ENCODE measurements around the gene AQP1.

The AQP1 gene

GRCh38 chr7:30881448-30881847 lies 30.2 kb upstream of the AQP1 start:
- in situ Hi-C loops (cut with MboI; ENCODE audit: low sequenced_read_pairs) = no loop called here

- in situ Hi-C loops (cut with MboI; ENCODE audit: low sequenced_read_pairs) = no loop called here
Measured at GRCh38 chr7:30884881-30885280, 26.8 kb upstream of the AQP1 start.

- in situ Hi-C loops (cut with MboI; ENCODE audit: low sequenced_read_pairs) = no loop called here
Measured at GRCh38 chr7:30886608-30887011, 25.0 kb upstream of the AQP1 start.

- in situ Hi-C loops (cut with MboI; ENCODE audit: low sequenced_read_pairs) = no loop called here
Measured at GRCh38 chr7:30887464-30887872, 24.2 kb upstream of the AQP1 start.

- in situ Hi-C loops (cut with MboI; ENCODE audit: low sequenced_read_pairs) = no loop called here
Measured at GRCh38 chr7:30888747-30889146, 22.9 kb upstream of the AQP1 start.

- in situ Hi-C loops (cut with MboI; ENCODE audit: low sequenced_read_pairs) = no loop called here
Measured at GRCh38 chr7:30890226-30890625, 21.4 kb upstream of the AQP1 start.

GRCh38 chr7:30893357-30893756 lies 18.3 kb upstream of the AQP1 start:
- in situ Hi-C loops (cut with MboI; ENCODE audit: low sequenced_read_pairs) = no loop called here

GRCh38 chr7:30894009-30894408 lies 17.6 kb upstream of the AQP1 start:
- in situ Hi-C loops (cut with MboI; ENCODE audit: low sequenced_read_pairs) = no loop called here

GRCh38 chr7:30894866-30895605 lies 16.6 kb upstream of the AQP1 start:
- in situ Hi-C loops (cut with MboI; ENCODE audit: low sequenced_read_pairs) = no loop called here

GRCh38 chr7:30896036-30896435 lies 15.6 kb upstream of the AQP1 start:
- in situ Hi-C loops (cut with MboI; ENCODE audit: low sequenced_read_pairs) = no loop called here

- in situ Hi-C loops (cut with MboI; ENCODE audit: low sequenced_read_pairs) = no loop called here
Measured at GRCh38 chr7:30896783-30897637, 14.6 kb upstream of the AQP1 start.

GRCh38 chr7:30897770-30898169 lies 13.9 kb upstream of the AQP1 start:
- in situ Hi-C loops (cut with MboI; ENCODE audit: low sequenced_read_pairs) = no loop called here

GRCh38 chr7:30898411-30898810 lies 13.2 kb upstream of the AQP1 start:
- in situ Hi-C loops (cut with MboI; ENCODE audit: low sequenced_read_pairs) = no loop called here

- in situ Hi-C loops (cut with MboI; ENCODE audit: low sequenced_read_pairs) = no loop called here
Measured at GRCh38 chr7:30899066-30899465, 12.6 kb upstream of the AQP1 start.

GRCh38 chr7:30899630-30900029 lies 12.0 kb upstream of the AQP1 start:
- in situ Hi-C loops (cut with MboI; ENCODE audit: low sequenced_read_pairs) = no loop called here

- in situ Hi-C loops (cut with MboI; ENCODE audit: low sequenced_read_pairs) = no loop called here
Measured at GRCh38 chr7:30900053-30900452, 11.6 kb upstream of the AQP1 start.

GRCh38 chr7:30900803-30901362 lies 10.8 kb upstream of the AQP1 start:
- in situ Hi-C loops (cut with MboI; ENCODE audit: low sequenced_read_pairs) = no loop called here

- in situ Hi-C loops (cut with MboI; ENCODE audit: low sequenced_read_pairs) = no loop called here
Measured at GRCh38 chr7:30901856-30902255, 9.8 kb upstream of the AQP1 start.

- in situ Hi-C loops (cut with MboI; ENCODE audit: low sequenced_read_pairs) = no loop called here
Measured at GRCh38 chr7:30902466-30902865, 9.2 kb upstream of the AQP1 start.

GRCh38 chr7:30903146-30903545 lies 8.5 kb upstream of the AQP1 start:
- in situ Hi-C loops (cut with MboI; ENCODE audit: low sequenced_read_pairs) = no loop called here

GRCh38 chr7:30904561-30904960 lies 7.1 kb upstream of the AQP1 start:
- in situ Hi-C loops (cut with MboI; ENCODE audit: low sequenced_read_pairs) = no loop called here

All from HL-60/S4 treated with retinoic acid at 250 ng/mL for 4 days and 3 days (cell line).